ENCODE data around the gene SOX6. TPM values are rescaled to one million over a fixed set of nuclear protein-coding genes. Genes with fewer than 3 reads are reported as not detected.

Gene SOX6
- total RNA-seq, 2 experiments from 2014 or later = not detected

- ChIA-PET POLR2A (no interaction called here), CTCF (no interaction called here)
- H3K27me3 Mint-ChIP-seq (ENCODE audit: low read depth) = no peaks in the 10 kb centered on the region
- no peaks in the 10 kb centered on the region for H3K36me3 Mint-ChIP-seq (ENCODE audit: low read depth)
- H3K4me1 Mint-ChIP-seq (ENCODE audit: low read depth) = no peaks in the 10 kb centered on the region
- H3K4me3 Mint-ChIP-seq = no peak overlapping the region
- H3K27ac Mint-ChIP-seq = no peak overlapping the region
- DNase-seq (no peak), ATAC-seq (no peak)
- no peaks in the 10 kb centered on the region for H3K9me3 Mint-ChIP-seq (ENCODE audit: insufficient read depth)
These were observed 393.1 kb downstream of the SOX6 start for GRCh38 chr11:15963266-15963665.

GRCh38 chr11:15958910-15959309, 397.4 kb downstream of the SOX6 start:
- DNase-seq (no peak), ATAC-seq (no peak)
- H3K27me3 Mint-ChIP-seq (ENCODE audit: low read depth) = no peaks in the 10 kb centered on the region
- no peaks in the 10 kb centered on the region for H3K36me3 Mint-ChIP-seq (ENCODE audit: low read depth)
- no peak overlapping the region for H3K4me3 Mint-ChIP-seq
- ChIA-PET POLR2A (no interaction called here), CTCF (no interaction called here)
- no peak overlapping the region for H3K27ac Mint-ChIP-seq
- no peaks in the 10 kb centered on the region for H3K9me3 Mint-ChIP-seq (ENCODE audit: insufficient read depth)
- H3K4me1 Mint-ChIP-seq (ENCODE audit: low read depth) = no peaks in the 10 kb centered on the region

GRCh38 chr11:15957234-15957633, 399.1 kb downstream of the SOX6 start:
- ChIA-PET CTCF (no interaction called here), POLR2A (no interaction called here)
- Mint-ChIP-seq H3K9me3 (ENCODE audit: insufficient read depth) (no peaks in the 10 kb centered on the region), H3K4me3 (no peak overlapping the region), H3K27me3 (ENCODE audit: low read depth) (no peaks in the 10 kb centered on the region), H3K27ac (no peak overlapping the region), H3K36me3 (ENCODE audit: low read depth) (no peaks in the 10 kb centered on the region), H3K4me1 (ENCODE audit: low read depth) (no peaks in the 10 kb centered on the region)
- DNase-seq (no peak), ATAC-seq (no peak)

- POLR2A ChIA-PET = no interaction called here
- Mint-ChIP-seq H3K4me3 (no peak overlapping the region), H3K36me3 (ENCODE audit: low read depth) (no peaks in the 10 kb centered on the region), H3K27me3 (ENCODE audit: low read depth) (no peaks in the 10 kb centered on the region), H3K27ac (no peak overlapping the region), H3K4me1 (ENCODE audit: low read depth) (no peaks in the 10 kb centered on the region), H3K9me3 (ENCODE audit: insufficient read depth) (no peaks in the 10 kb centered on the region)
- CTCF ChIA-PET = no interaction called here
- DNase-seq (no peak), ATAC-seq (no peak)
These were observed 400.0 kb downstream of the SOX6 start for GRCh38 chr11:15956302-15956701.

- ATAC-seq = no peak
- CTCF ChIA-PET = no interaction called here
- no peak for DNase-seq
- H3K9me3 Mint-ChIP-seq (ENCODE audit: insufficient read depth) = no peaks in the 10 kb centered on the region
- no peaks in the 10 kb centered on the region for H3K4me1 Mint-ChIP-seq (ENCODE audit: low read depth)
- H3K4me3 Mint-ChIP-seq = no peak overlapping the region
- POLR2A ChIA-PET = no interaction called here
- H3K36me3 Mint-ChIP-seq (ENCODE audit: low read depth) = no peaks in the 10 kb centered on the region
- H3K27ac Mint-ChIP-seq = no peak overlapping the region
- H3K27me3 Mint-ChIP-seq (ENCODE audit: low read depth) = no peaks in the 10 kb centered on the region
These were observed 400.8 kb downstream of the SOX6 start for GRCh38 chr11:15955595-15955994.

- no peaks in the 10 kb centered on the region for H3K36me3 Mint-ChIP-seq (ENCODE audit: low read depth)
- no peaks in the 10 kb centered on the region for H3K9me3 Mint-ChIP-seq (ENCODE audit: insufficient read depth)
- ChIA-PET POLR2A (no interaction called here), CTCF (no interaction called here)
- H3K27ac Mint-ChIP-seq = no peak overlapping the region
- DNase-seq (no peak), ATAC-seq (no peak)
- H3K4me3 Mint-ChIP-seq = no peak overlapping the region
- H3K4me1 Mint-ChIP-seq (ENCODE audit: low read depth) = no peaks in the 10 kb centered on the region
- H3K27me3 Mint-ChIP-seq (ENCODE audit: low read depth) = no peaks in the 10 kb centered on the region
These were observed 408.4 kb downstream of the SOX6 start for GRCh38 chr11:15947681-15948648.

GRCh38 chr11:15945726-15946125, 410.6 kb downstream of the SOX6 start:
- POLR2A ChIA-PET = no interaction called here
- no peaks in the 10 kb centered on the region for H3K4me1 Mint-ChIP-seq (ENCODE audit: low read depth)

GRCh38 chr11:15944460-15944859, 411.9 kb downstream of the SOX6 start:
- DNase-seq (no peak), ATAC-seq (no peak)
- POLR2A ChIA-PET = no interaction called here
- Mint-ChIP-seq H3K4me3 (no peak overlapping the region), H3K27me3 (ENCODE audit: low read depth) (no peaks in the 10 kb centered on the region), H3K9me3 (ENCODE audit: insufficient read depth) (no peaks in the 10 kb centered on the region), H3K27ac (no peak overlapping the region), H3K36me3 (ENCODE audit: low read depth) (no peaks in the 10 kb centered on the region), H3K4me1 (ENCODE audit: low read depth) (no peaks in the 10 kb centered on the region)
- CTCF ChIA-PET = no interaction called here

More at GRCh38 chr11:15945726-15946125, 410.6 kb downstream of the SOX6 start:
- Mint-ChIP-seq H3K9me3 (ENCODE audit: insufficient read depth) (no peaks in the 10 kb centered on the region), H3K4me3 (no peak overlapping the region), H3K27me3 (ENCODE audit: low read depth) (no peaks in the 10 kb centered on the region), H3K36me3 (ENCODE audit: low read depth) (no peaks in the 10 kb centered on the region), H3K27ac (no peak overlapping the region)
- CTCF ChIA-PET = interaction anchor here (0.9 kb wide), 1 partner anchor 668 kb away, joined by 3 read pairs; no protein-coding TSS in a partner anchor
- DNase-seq (no peak), ATAC-seq (no peak)

GRCh38 chr11:15943418-15944197, 412.7 kb downstream of the SOX6 start:
- CTCF ChIA-PET = no interaction called here
- POLR2A ChIA-PET = no interaction called here
- no peaks in the 10 kb centered on the region for H3K4me1 Mint-ChIP-seq (ENCODE audit: low read depth)
- no peaks in the 10 kb centered on the region for H3K36me3 Mint-ChIP-seq (ENCODE audit: low read depth)
- DNase-seq (no peak), ATAC-seq (no peak)
- no peak overlapping the region for H3K27ac Mint-ChIP-seq
- H3K27me3 Mint-ChIP-seq (ENCODE audit: low read depth) = no peaks in the 10 kb centered on the region
- H3K4me3 Mint-ChIP-seq = no peak overlapping the region
- H3K9me3 Mint-ChIP-seq (ENCODE audit: insufficient read depth) = no peaks in the 10 kb centered on the region

GRCh38 chr11:15942936-15943335, 413.4 kb downstream of the SOX6 start:
- POLR2A ChIA-PET = no interaction called here
- no peak for ATAC-seq
- Mint-ChIP-seq H3K4me1 (ENCODE audit: low read depth) (no peaks in the 10 kb centered on the region), H3K36me3 (ENCODE audit: low read depth) (no peaks in the 10 kb centered on the region), H3K4me3 (no peak overlapping the region), H3K27me3 (ENCODE audit: low read depth) (no peaks in the 10 kb centered on the region), H3K9me3 (ENCODE audit: insufficient read depth) (no peaks in the 10 kb centered on the region), H3K27ac (no peak overlapping the region)
- no peak for DNase-seq
- CTCF ChIA-PET = no interaction called here

GRCh38 chr11:15942126-15942525, 414.2 kb downstream of the SOX6 start:
- Mint-ChIP-seq H3K9me3 (ENCODE audit: insufficient read depth) (no peaks in the 10 kb centered on the region), H3K4me3 (no peak overlapping the region), H3K4me1 (ENCODE audit: low read depth) (no peaks in the 10 kb centered on the region), H3K27me3 (ENCODE audit: low read depth) (no peaks in the 10 kb centered on the region), H3K36me3 (ENCODE audit: low read depth) (no peaks in the 10 kb centered on the region), H3K27ac (no peak overlapping the region)
- DNase-seq (no peak), ATAC-seq (no peak)
- ChIA-PET POLR2A (no interaction called here), CTCF (no interaction called here)

GRCh38 chr11:15941206-15941770, 415.1 kb downstream of the SOX6 start:
- H3K27ac Mint-ChIP-seq = no peak overlapping the region
- H3K4me3 Mint-ChIP-seq = no peak overlapping the region
- no peaks in the 10 kb centered on the region for H3K9me3 Mint-ChIP-seq (ENCODE audit: insufficient read depth)
- POLR2A ChIA-PET = no interaction called here
- no peaks in the 10 kb centered on the region for H3K36me3 Mint-ChIP-seq (ENCODE audit: low read depth)
- no peaks in the 10 kb centered on the region for H3K27me3 Mint-ChIP-seq (ENCODE audit: low read depth)
- CTCF ChIA-PET = interaction anchor here (0.7 to 2.5 kb wide), 4 partner anchors 9 to 672 kb away, joined by 3 to 10 read pairs (median 4); no protein-coding TSS in a partner anchor
- ATAC-seq = no peak
- H3K4me1 Mint-ChIP-seq (ENCODE audit: low read depth) = no peaks in the 10 kb centered on the region
- DNase-seq = no peak
